GM12878 (cell line): ENCODE data around the gene DALRD3.

ENCODE experiments used
- HDAC2 ChIP-seq: fragments of 200-600 bp; sonication (generic); IDR thresholded peaks from 2 replicates; pipeline ENCODE4 v1.6.1; 2017
- JUNB ChIP-seq: IDR thresholded peaks from 2 replicates; pipeline ENCODE4 v1.6.1; 2016; ENCODE audit warnings: antibody characterized with exemption, mild to moderate bottlenecking
- POLR2A ChIP-seq: IDR thresholded peaks from 2 replicates; pipeline ENCODE4 v1.6.1; 2011; ENCODE audit warnings: low read depth, mild to moderate bottlenecking, low read length
- TAF1 ChIP-seq: IDR thresholded peaks from 2 replicates; pipeline ENCODE4 v1.6.1; 2011; ENCODE audit warnings: mild to moderate bottlenecking, low read depth, low read length, borderline replicate concordance
- WRNIP1 ChIP-seq: IDR thresholded peaks from 2 replicates; pipeline ENCODE4 v1.6.1; 2011; ENCODE audit warnings: low read depth, low read length, improper control_type of control experiment, borderline replicate concordance
- ZNF274 ChIP-seq: IDR thresholded peaks from one replicate; pipeline ENCODE4 v1.8.0; 2011; ENCODE audit not compliant: insufficient read length, insufficient read depth
- TF ChIP-seq, protein P1 (sequence below), 3 experiments: IDR thresholded peaks in 2 of 3; conservative IDR thresholded peaks in 1 of 3; 2 replicates each; pipeline ENCODE4 v1.5.1; 2011; ENCODE audit warnings: low read depth in 3 of 3, low read length in 3 of 3, mild to moderate bottlenecking in 3 of 3, control low read depth in 2 of 3, moderate library complexity in 2 of 3, inconsistent platforms in 1 of 3, mixed read lengths in 1 of 3; ENCODE audit not compliant: control insufficient read depth in 2 of 3, insufficient read depth in 1 of 3; ENCODE audit errors: extremely low read depth in 1 of 3
- TF ChIP-seq, protein P2 (sequence below): fragments of 450-650 bp; IDR thresholded peaks from 2 replicates; pipeline ENCODE4 v1.6.1; 2018; ENCODE audit warnings: mild to moderate bottlenecking, low read depth, moderate library complexity; ENCODE audit not compliant: partially characterized antibody

DNA sequence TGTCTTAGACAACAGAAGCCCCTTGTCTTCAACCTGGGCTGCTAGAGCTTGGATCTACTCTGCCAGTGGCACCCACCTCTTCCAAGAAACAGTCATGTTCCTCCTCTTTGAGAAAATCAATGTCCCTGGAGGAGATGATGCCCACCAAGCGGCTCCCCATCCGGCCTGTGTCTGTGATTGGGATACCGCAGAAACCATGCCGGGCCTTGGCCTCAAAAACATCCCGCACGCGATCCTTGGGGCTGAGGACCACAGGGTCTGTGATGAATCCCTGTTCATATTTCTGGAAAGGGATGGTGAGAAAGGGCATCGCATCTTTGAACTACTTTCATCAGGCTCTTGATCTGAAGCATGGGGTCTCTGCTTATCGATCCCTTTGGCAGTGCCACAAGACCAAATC, 9.3 kb upstream of the DALRD3 start:
- TF ChIP-seq, protein P1, sequence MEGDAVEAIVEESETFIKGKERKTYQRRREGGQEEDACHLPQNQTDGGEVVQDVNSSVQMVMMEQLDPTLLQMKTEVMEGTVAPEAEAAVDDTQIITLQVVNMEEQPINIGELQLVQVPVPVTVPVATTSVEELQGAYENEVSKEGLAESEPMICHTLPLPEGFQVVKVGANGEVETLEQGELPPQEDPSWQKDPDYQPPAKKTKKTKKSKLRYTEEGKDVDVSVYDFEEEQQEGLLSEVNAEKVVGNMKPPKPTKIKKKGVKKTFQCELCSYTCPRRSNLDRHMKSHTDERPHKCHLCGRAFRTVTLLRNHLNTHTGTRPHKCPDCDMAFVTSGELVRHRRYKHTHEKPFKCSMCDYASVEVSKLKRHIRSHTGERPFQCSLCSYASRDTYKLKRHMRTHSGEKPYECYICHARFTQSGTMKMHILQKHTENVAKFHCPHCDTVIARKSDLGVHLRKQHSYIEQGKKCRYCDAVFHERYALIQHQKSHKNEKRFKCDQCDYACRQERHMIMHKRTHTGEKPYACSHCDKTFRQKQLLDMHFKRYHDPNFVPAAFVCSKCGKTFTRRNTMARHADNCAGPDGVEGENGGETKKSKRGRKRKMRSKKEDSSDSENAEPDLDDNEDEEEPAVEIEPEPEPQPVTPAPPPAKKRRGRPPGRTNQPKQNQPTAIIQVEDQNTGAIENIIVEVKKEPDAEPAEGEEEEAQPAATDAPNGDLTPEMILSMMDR (IDR thresholded peaks at IDR 0.05 in 2 of 3, conservative IDR thresholded peaks at IDR 0.05 in 1 of 3; ENCODE audit: control insufficient read depth in 2 of 3, extremely low read depth in 1 of 3, insufficient read depth in 1 of 3, low read depth in 3 of 3, low read length in 3 of 3) = no peak
- TF ChIP-seq HDAC2 (no peak), ZNF274 (no peak), WRNIP1 (no peak), TAF1 (no peak), POLR2A (no peak), JUNB (no peak)
- TF ChIP-seq, protein P2, sequence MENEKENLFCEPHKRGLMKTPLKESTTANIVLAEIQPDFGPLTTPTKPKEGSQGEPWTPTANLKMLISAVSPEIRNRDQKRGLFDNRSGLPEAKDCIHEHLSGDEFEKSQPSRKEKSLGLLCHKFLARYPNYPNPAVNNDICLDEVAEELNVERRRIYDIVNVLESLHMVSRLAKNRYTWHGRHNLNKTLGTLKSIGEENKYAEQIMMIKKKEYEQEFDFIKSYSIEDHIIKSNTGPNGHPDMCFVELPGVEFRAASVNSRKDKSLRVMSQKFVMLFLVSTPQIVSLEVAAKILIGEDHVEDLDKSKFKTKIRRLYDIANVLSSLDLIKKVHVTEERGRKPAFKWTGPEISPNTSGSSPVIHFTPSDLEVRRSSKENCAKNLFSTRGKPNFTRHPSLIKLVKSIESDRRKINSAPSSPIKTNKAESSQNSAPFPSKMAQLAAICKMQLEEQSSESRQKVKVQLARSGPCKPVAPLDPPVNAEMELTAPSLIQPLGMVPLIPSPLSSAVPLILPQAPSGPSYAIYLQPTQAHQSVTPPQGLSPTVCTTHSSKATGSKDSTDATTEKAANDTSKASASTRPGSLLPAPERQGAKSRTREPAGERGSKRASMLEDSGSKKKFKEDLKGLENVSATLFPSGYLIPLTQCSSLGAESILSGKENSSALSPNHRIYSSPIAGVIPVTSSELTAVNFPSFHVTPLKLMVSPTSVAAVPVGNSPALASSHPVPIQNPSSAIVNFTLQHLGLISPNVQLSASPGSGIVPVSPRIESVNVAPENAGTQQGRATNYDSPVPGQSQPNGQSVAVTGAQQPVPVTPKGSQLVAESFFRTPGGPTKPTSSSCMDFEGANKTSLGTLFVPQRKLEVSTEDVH = no peak
